ENCODE measurements around the gene ANXA6.

DNA sequence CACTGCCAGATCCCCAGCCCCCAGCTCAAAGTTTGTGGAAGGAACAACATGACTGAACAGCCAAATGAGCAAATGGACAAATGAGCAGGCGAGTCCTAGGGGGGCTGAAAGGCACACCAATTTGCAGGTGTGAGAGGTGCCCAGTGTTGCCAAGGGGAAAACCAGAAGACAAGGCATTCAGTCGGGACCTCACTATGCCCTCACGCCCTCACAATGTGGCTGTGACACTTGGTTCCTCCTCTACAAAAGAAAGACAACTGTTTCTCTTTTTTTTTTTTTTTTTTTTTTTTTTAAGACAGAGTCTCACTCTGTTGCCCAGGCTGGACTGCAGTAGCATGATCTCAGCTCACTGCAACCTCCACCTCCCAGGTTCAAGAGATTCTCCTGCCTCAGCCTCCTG lies 104.7 kb downstream of the ANXA6 start:
- TF ChIP-seq, protein P1, sequence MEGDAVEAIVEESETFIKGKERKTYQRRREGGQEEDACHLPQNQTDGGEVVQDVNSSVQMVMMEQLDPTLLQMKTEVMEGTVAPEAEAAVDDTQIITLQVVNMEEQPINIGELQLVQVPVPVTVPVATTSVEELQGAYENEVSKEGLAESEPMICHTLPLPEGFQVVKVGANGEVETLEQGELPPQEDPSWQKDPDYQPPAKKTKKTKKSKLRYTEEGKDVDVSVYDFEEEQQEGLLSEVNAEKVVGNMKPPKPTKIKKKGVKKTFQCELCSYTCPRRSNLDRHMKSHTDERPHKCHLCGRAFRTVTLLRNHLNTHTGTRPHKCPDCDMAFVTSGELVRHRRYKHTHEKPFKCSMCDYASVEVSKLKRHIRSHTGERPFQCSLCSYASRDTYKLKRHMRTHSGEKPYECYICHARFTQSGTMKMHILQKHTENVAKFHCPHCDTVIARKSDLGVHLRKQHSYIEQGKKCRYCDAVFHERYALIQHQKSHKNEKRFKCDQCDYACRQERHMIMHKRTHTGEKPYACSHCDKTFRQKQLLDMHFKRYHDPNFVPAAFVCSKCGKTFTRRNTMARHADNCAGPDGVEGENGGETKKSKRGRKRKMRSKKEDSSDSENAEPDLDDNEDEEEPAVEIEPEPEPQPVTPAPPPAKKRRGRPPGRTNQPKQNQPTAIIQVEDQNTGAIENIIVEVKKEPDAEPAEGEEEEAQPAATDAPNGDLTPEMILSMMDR (conservative IDR thresholded peaks at IDR 0.05; ENCODE audit: low read length) = no peak
- TF ChIP-seq EZH2phosphoT487 (IDR thresholded peaks at IDR 0.05; ENCODE audit: borderline replicate concordance, low read depth, low read length) = no peak

All from OCI-LY7 (cell line).